WTC11 (cell line): ENCODE measurements around the gene HOXA9. TPM values are rescaled to one million over a fixed set of nuclear protein-coding genes. Genes with fewer than 3 reads are reported as not detected.

ENCODE experiments used
- ATAC-seq: fragments of 200-7000 bp; cut with Tn5 transposase; 2 replicates; pipeline ENCODE4 v1.10.0; 2021; ENCODE audit warnings: mild to moderate bottlenecking, moderate library complexity
- CTCF ChIA-PET: fragments of 300-600 bp; sonication (Branson Sonifier 250); formaldehyde crosslinking; loops from one replicate; lab custom pipeline; 2021; ENCODE audit warnings: antibody characterized with exemption; lab: Charles Lee
- POLR2A ChIA-PET: fragments of 350-600 bp; sonication (Branson Sonifier 250); formaldehyde crosslinking; loops from one replicate; lab custom pipeline; 2021; ENCODE audit warnings: antibody characterized with exemption; lab: Charles Lee
- DNase-seq: peaks from one replicate; pipeline ENCODE4 v3.0.0; 2021; ENCODE audit warnings: low spot score
- H3K27ac Mint-ChIP-seq: 2 replicates; pipeline ENCODE4 v1.8.0; 2021; ENCODE audit warnings: mixed read lengths
- H3K27me3 Mint-ChIP-seq: 2 replicates; pipeline ENCODE4 v1.8.0; 2021; ENCODE audit warnings: low read depth, mild to moderate bottlenecking, moderate library complexity, mixed read lengths
- H3K36me3 Mint-ChIP-seq: 2 replicates; pipeline ENCODE4 v1.8.0; 2021; ENCODE audit warnings: mixed read lengths
- H3K4me1 Mint-ChIP-seq: 2 replicates; pipeline ENCODE4 v1.8.0; 2022; ENCODE audit warnings: mixed read lengths
- H3K4me3 Mint-ChIP-seq: 2 replicates; pipeline ENCODE4 v1.8.0; 2021; ENCODE audit warnings: mild to moderate bottlenecking, moderate library complexity, mixed read lengths
- H3K9me3 Mint-ChIP-seq: 2 replicates; pipeline ENCODE4 v1.8.0; 2021; ENCODE audit warnings: mixed read lengths
- AFF4 ChIP-seq: sonication (generic); formaldehyde crosslinking; IDR thresholded peaks from 2 replicates; pipeline ENCODE4 v1.8.1; 2023; ENCODE audit warnings: mild to moderate bottlenecking, missing genetic modification reagents, borderline replicate concordance
- CBFB ChIP-seq: sonication (generic); formaldehyde crosslinking; IDR thresholded peaks from 2 replicates; pipeline ENCODE4 v1.8.1; 2022; ENCODE audit warnings: mild to moderate bottlenecking, low read depth, missing genetic modification reagents
- ETV6 ChIP-seq: sonication (generic); formaldehyde crosslinking; IDR thresholded peaks from 2 replicates; pipeline ENCODE4 v1.8.1; 2022; ENCODE audit warnings: mild to moderate bottlenecking, missing genetic modification reagents
- FOXP4 ChIP-seq: sonication (generic); formaldehyde crosslinking; IDR thresholded peaks from 2 replicates; pipeline ENCODE4 v1.8.0; 2022; ENCODE audit warnings: mild to moderate bottlenecking, missing genetic modification reagents
- HMGA2 ChIP-seq: fragments of 250-450 bp; sonication (Bioruptor Pico); IDR thresholded peaks from 2 replicates; pipeline ENCODE4 v1.4.0; 2021; ENCODE audit warnings: mild to moderate bottlenecking, moderate library complexity
- JAZF1 ChIP-seq: fragments of 250-450 bp; sonication (Bioruptor Pico); IDR thresholded peaks from 2 replicates; pipeline ENCODE4 v1.9.0; 2021; ENCODE audit warnings: moderate library complexity, mild to moderate bottlenecking, inconsistent platforms
- MYBL2 ChIP-seq: sonication (generic); formaldehyde crosslinking; IDR thresholded peaks from 2 replicates; pipeline ENCODE4 v1.8.1; 2023; ENCODE audit warnings: mild to moderate bottlenecking, moderate library complexity, missing genetic modification reagents
- NR1H2 ChIP-seq: sonication (generic); formaldehyde crosslinking; IDR thresholded peaks from 2 replicates; pipeline ENCODE4 v1.9.0; 2021; ENCODE audit warnings: mild to moderate bottlenecking, moderate library complexity, missing genetic modification reagents
- NR2C2 ChIP-seq: sonication (generic); formaldehyde crosslinking; IDR thresholded peaks from 2 replicates; pipeline ENCODE4 v1.8.0; 2022; ENCODE audit warnings: mild to moderate bottlenecking, missing genetic modification reagents
- OVOL2 ChIP-seq: fragments of 250-450 bp; sonication (Bioruptor Pico); IDR thresholded peaks from 2 replicates; pipeline ENCODE4 v1.9.0; 2021; ENCODE audit warnings: mild to moderate bottlenecking, borderline replicate concordance
- STAT6 ChIP-seq: sonication (generic); formaldehyde crosslinking; conservative IDR thresholded peaks from 2 replicates; pipeline ENCODE4 v1.8.1; 2023; ENCODE audit warnings: mild to moderate bottlenecking, low read depth, missing genetic modification reagents, moderate library complexity
- TEAD1 ChIP-seq: sonication (generic); formaldehyde crosslinking; IDR thresholded peaks from 2 replicates; pipeline ENCODE4 v1.8.0; 2022; ENCODE audit warnings: mild to moderate bottlenecking, missing genetic modification reagents
- ZNF532 ChIP-seq: fragments of 250-450 bp; sonication (Bioruptor Pico); IDR thresholded peaks from 2 replicates; pipeline ENCODE4 v1.9.0; 2021; ENCODE audit warnings: mild to moderate bottlenecking, borderline replicate concordance
- total RNA-seq: library from RNA; stranded (reverse); gene quantifications from 3 replicates; pipeline ENCODE4 v1.2.3, GENCODE V29; 2021

HOXA9 gene
- total RNA-seq, 1 experiment from 2014 or later, result not detected

- TF ChIP-seq TEAD1 (CRISPR knock-in tag) (no peak), MYBL2 (CRISPR knock-in tag) (no peak), JAZF1 (CRISPR knock-in tag) (no peak), CBFB (CRISPR knock-in tag) (no peak), FOXP4 (CRISPR knock-in tag) (peak; percentile 56; the same call in 1 of the 2 replicates)
These were observed 34.6 kb downstream of the HOXA9 start, which contains the start of gene HOXA4 (continued) for GRCh38 chr7:27130540-27131389.

GRCh38 chr7:27129729-27130539 is 35.4 kb downstream of the HOXA9 start:
- H3K9me3 Mint-ChIP-seq, result no peaks in the 10 kb centered on the region
- DNase-seq (no peak), ATAC-seq (peak; percentile 39)
- TF ChIP-seq AFF4 (CRISPR knock-in tag) (no peak), ETV6 (no peak), NR1H2 (CRISPR knock-in tag) (no peak), OVOL2 (CRISPR knock-in tag) (no peak), HMGA2 (no peak), ZNF532 (no peak), STAT6 (CRISPR knock-in tag) (no peak), NR2C2 (CRISPR knock-in tag) (no peak)
- no peak overlapping the region for H3K27ac Mint-ChIP-seq
- no peaks in the 10 kb centered on the region; the same call in 1 of the 2 replicates for H3K36me3 Mint-ChIP-seq
- peaks cover 9% of the 10 kb centered on the region; the same call in 1 of the 2 replicates for H3K4me1 Mint-ChIP-seq
- ChIA-PET CTCF (interaction anchor here (1.0 to 2.6 kb wide), 3 partner anchors 13 to 50 kb away, joined by 3 to 7 read pairs (median 4); no protein-coding TSS in a partner anchor), POLR2A (no interaction called here)
- peaks cover 96% of the 10 kb centered on the region for H3K27me3 Mint-ChIP-seq
- no peak overlapping the region for H3K4me3 Mint-ChIP-seq
